ENCODE data around the gene BDKRB2. TPM values are rescaled to one million over a fixed set of nuclear protein-coding genes. Genes with fewer than 3 reads are reported as not detected.

Gene BDKRB2
- total and polyA plus RNA-seq, 2 donors (not counting 1 experiment from before 2014, with no cell fraction given): 24.0 to 91.5 TPM

- no peak overlapping the region for H3K27ac ChIP-seq (ENCODE audit: insufficient read depth, low read length)
- H4K20me1 ChIP-seq (ENCODE audit: control insufficient read depth, extremely low read depth, insufficient read depth, low read length): no peaks in the 10 kb centered on the region
- no peaks in the 10 kb centered on the region for H3K27me3 ChIP-seq (ENCODE audit: control insufficient read depth, insufficient read depth, low read length)
- H3K4me2 ChIP-seq (ENCODE audit: extremely low read depth, insufficient read depth, low read length): peak overlapping the region; percentile 0
- H3K9ac ChIP-seq (ENCODE audit: insufficient read depth, low read length): no peak overlapping the region
- TF ChIP-seq EZH2 (IDR thresholded peaks at IDR 0.05; ENCODE audit: low read length, missing control alignments): no peak
- TF ChIP-seq, protein P1, sequence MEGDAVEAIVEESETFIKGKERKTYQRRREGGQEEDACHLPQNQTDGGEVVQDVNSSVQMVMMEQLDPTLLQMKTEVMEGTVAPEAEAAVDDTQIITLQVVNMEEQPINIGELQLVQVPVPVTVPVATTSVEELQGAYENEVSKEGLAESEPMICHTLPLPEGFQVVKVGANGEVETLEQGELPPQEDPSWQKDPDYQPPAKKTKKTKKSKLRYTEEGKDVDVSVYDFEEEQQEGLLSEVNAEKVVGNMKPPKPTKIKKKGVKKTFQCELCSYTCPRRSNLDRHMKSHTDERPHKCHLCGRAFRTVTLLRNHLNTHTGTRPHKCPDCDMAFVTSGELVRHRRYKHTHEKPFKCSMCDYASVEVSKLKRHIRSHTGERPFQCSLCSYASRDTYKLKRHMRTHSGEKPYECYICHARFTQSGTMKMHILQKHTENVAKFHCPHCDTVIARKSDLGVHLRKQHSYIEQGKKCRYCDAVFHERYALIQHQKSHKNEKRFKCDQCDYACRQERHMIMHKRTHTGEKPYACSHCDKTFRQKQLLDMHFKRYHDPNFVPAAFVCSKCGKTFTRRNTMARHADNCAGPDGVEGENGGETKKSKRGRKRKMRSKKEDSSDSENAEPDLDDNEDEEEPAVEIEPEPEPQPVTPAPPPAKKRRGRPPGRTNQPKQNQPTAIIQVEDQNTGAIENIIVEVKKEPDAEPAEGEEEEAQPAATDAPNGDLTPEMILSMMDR (conservative IDR thresholded peaks at IDR 0.05 in 1 of 2, IDR thresholded peaks at IDR 0.05 in 1 of 2; ENCODE audit: low read depth in 1 of 2, low read length in 2 of 2): no peak
- DNase-seq (ENCODE audit: low read depth in 2 of 2): no peak
- no peaks in the 10 kb centered on the region for H3K36me3 ChIP-seq (ENCODE audit: control insufficient read depth, insufficient read depth, low read length)
- H2AFZ ChIP-seq (ENCODE audit: low read length): no peak overlapping the region
- peaks cover 7% of the 10 kb centered on the region for H3K4me1 ChIP-seq (ENCODE audit: control insufficient read depth, extremely low read depth, insufficient read depth, low read length)
- no peaks in the 10 kb centered on the region for H3K79me2 ChIP-seq (ENCODE audit: control insufficient read depth, insufficient read depth, low read length)
- H3K4me3 ChIP-seq (replicated peaks in 1 of 4; ENCODE audit: control extremely low read depth in 1 of 4, insufficient read depth in 1 of 4, low read depth in 3 of 4, low read length in 4 of 4): no peak overlapping the region
- H3K9me3 ChIP-seq (ENCODE audit: control insufficient read depth, insufficient read depth, low read depth, low read length): no peaks in the 10 kb centered on the region
These were observed 38.0 kb upstream of the BDKRB2 start for GRCh38 chr14:96166461-96167223.

DNA sequence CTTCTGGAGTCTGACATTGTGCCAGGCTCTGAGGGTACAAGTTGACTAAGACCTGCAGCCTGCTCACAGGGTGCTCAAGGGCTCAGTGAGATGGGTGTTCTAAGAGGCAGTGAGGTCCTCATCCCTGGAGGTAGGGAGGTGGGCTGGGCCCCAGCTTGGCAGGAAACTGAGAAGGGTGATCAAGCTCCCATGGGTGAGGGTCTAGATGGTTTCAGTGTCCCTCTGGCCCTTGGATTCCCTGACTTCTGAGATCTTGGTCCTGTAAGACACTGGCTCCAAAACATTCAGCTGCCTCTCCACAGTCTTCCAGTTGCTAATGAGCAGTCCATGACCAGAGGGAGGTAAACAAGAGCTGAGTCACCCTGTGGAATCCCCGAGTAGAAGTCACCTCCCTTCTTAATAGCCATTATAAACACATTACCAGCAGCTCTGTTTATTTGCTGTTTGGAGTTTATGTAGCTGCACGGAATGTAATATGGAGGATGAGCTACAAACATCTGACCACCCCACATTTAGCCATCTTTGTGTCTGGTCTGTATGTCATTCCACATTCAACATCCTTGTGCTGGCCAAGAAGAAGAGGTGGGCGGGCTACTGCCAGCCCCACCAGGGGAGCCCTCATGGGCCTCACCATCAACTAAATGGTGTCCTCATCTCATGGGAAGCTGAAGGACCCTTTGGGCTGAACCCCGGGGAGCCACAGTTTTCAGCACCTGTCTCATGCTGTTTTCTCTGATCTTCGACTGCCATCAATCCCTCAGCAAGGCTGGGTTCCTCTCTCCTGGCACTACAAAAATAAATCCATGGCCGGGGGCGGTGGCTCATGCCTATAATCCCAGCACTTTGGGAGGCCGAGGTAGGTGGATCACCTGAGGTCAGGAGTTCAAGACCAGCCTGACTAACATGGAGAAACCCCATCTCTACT lies 37.2 kb upstream of the BDKRB2 start:
- Histone ChIP-seq H3K27ac (ENCODE audit: insufficient read depth, low read length) (no peak overlapping the region), H3K36me3 (ENCODE audit: control insufficient read depth, insufficient read depth, low read length) (no peaks in the 10 kb centered on the region), H3K9ac (ENCODE audit: insufficient read depth, low read length) (no peak overlapping the region), H3K4me2 (ENCODE audit: extremely low read depth, insufficient read depth, low read length) (peak overlapping the region; percentile 0), H3K4me3 (replicated peaks in 1 of 4; ENCODE audit: control extremely low read depth in 1 of 4, insufficient read depth in 1 of 4, low read depth in 3 of 4, low read length in 4 of 4) (no peak overlapping the region), H3K79me2 (ENCODE audit: control insufficient read depth, insufficient read depth, low read length) (no peaks in the 10 kb centered on the region), H3K27me3 (ENCODE audit: control insufficient read depth, insufficient read depth, low read length) (no peaks in the 10 kb centered on the region), H4K20me1 (ENCODE audit: control insufficient read depth, extremely low read depth, insufficient read depth, low read length) (no peaks in the 10 kb centered on the region), H3K9me3 (ENCODE audit: control insufficient read depth, insufficient read depth, low read depth, low read length) (no peaks in the 10 kb centered on the region), H3K4me1 (ENCODE audit: control insufficient read depth, extremely low read depth, insufficient read depth, low read length) (peaks cover 7% of the 10 kb centered on the region), H2AFZ (ENCODE audit: low read length) (no peak overlapping the region)
- peak; percentile 73 to 83 for DNase-seq (ENCODE audit: low read depth in 2 of 2)
- TF ChIP-seq, protein P1 (conservative IDR thresholded peaks at IDR 0.05 in 1 of 2, IDR thresholded peaks at IDR 0.05 in 1 of 2; ENCODE audit: low read depth in 1 of 2, low read length in 2 of 2): no peak
- TF ChIP-seq EZH2 (IDR thresholded peaks at IDR 0.05; ENCODE audit: low read length, missing control alignments): no peak

GRCh38 chr14:96168581-96168980 lies 36.1 kb upstream of the BDKRB2 start:
- H3K9ac ChIP-seq (ENCODE audit: insufficient read depth, low read length): no peak overlapping the region
- peaks cover 7% of the 10 kb centered on the region for H3K4me1 ChIP-seq (ENCODE audit: control insufficient read depth, extremely low read depth, insufficient read depth, low read length)
- H4K20me1 ChIP-seq (ENCODE audit: control insufficient read depth, extremely low read depth, insufficient read depth, low read length): no peaks in the 10 kb centered on the region
- no peak for DNase-seq (ENCODE audit: low read depth in 2 of 2)
- no peak overlapping the region for H2AFZ ChIP-seq (ENCODE audit: low read length)
- no peak overlapping the region for H3K4me3 ChIP-seq (replicated peaks in 1 of 4; ENCODE audit: control extremely low read depth in 1 of 4, insufficient read depth in 1 of 4, low read depth in 3 of 4, low read length in 4 of 4)
- TF ChIP-seq EZH2 (IDR thresholded peaks at IDR 0.05; ENCODE audit: low read length, missing control alignments): no peak
- TF ChIP-seq, protein P1 (conservative IDR thresholded peaks at IDR 0.05 in 1 of 2, IDR thresholded peaks at IDR 0.05 in 1 of 2; ENCODE audit: low read depth in 1 of 2, low read length in 2 of 2): no peak
- H3K27me3 ChIP-seq (ENCODE audit: control insufficient read depth, insufficient read depth, low read length): no peaks in the 10 kb centered on the region
- no peaks in the 10 kb centered on the region for H3K36me3 ChIP-seq (ENCODE audit: control insufficient read depth, insufficient read depth, low read length)
- no peak overlapping the region for H3K27ac ChIP-seq (ENCODE audit: insufficient read depth, low read length)
- no peaks in the 10 kb centered on the region for H3K79me2 ChIP-seq (ENCODE audit: control insufficient read depth, insufficient read depth, low read length)
- H3K9me3 ChIP-seq (ENCODE audit: control insufficient read depth, insufficient read depth, low read depth, low read length): no peaks in the 10 kb centered on the region
- H3K4me2 ChIP-seq (ENCODE audit: extremely low read depth, insufficient read depth, low read length): no peak overlapping the region
